ENCODE data around the gene CEP72.
A peak's percentile ranks its signal among the peaks of the same experiment; 100 is the strongest.
"Not testable (repeated sequence)": the region's sequence is repeated elsewhere in the genome, so short reads cannot be mapped to it uniquely, and the experiment has no call there.

The CEP72 gene, protein sequence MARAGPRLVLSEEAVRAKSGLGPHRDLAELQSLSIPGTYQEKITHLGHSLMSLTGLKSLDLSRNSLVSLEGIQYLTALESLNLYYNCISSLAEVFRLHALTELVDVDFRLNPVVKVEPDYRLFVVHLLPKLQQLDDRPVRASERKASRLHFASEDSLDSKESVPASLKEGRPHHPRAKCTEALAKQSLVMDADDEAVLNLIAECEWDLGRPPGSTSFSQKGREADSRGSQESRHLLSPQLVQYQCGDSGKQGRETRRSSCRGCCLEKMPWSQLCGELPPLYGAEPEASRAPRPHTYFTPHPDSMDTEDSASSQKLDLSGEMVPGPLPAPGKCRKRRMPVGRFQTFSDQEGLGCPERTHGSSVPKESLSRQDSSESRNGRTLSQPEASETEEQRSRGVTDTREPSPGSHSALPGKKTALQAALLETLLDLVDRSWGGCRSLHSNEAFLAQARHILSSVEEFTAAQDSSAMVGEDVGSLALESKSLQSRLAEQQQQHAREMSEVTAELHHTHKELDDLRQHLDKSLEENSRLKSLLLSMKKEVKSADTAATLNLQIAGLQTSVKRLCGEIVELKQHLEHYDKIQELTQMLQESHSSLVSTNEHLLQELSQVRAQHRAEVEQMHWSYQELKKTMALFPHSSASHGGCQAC

DNA sequence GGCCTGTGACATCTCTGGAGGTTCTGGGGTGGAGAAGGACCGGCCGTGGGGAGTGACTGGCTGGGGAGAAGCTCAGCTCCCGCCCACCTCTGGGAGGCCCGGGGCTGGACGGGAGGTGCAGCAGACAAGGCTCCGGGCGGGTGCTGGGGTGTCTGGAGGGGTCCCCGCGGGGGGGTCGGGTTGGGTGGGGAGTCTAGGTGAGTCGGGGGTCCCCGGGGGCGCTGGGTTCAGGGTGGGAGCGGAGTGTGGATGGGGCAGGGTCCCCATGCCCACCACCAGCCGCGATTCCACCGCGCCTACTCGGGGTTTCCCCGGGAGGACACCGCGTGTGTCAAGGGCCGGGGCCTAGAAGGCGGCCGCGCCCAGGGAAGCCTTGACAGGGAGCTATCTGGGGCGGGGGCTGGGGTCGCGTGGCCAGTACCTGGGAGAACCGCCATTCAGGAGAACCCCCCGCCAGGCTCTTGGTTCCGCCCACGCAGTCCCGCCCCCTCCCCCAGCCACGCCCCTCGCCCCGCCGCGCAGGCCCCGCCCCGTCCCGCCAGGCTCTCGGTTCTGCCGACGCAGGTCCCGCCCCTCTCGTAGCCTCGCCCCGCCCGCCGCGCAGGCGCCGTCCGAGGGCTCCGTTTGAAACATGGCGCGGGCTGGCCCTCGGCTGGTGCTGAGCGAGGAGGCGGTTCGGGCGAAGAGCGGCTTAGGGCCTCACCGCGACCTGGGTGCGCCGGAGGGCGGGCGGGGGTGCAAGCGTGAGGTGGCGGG, at the start of gene CEP72:
Gene CEP72 (plus strand): TSS at position 610 of the 756 bp plus-strand sequence. CDS start 22 bp downstream, at position 632.
- peak; percentile 81 for DNase-seq

DNA sequence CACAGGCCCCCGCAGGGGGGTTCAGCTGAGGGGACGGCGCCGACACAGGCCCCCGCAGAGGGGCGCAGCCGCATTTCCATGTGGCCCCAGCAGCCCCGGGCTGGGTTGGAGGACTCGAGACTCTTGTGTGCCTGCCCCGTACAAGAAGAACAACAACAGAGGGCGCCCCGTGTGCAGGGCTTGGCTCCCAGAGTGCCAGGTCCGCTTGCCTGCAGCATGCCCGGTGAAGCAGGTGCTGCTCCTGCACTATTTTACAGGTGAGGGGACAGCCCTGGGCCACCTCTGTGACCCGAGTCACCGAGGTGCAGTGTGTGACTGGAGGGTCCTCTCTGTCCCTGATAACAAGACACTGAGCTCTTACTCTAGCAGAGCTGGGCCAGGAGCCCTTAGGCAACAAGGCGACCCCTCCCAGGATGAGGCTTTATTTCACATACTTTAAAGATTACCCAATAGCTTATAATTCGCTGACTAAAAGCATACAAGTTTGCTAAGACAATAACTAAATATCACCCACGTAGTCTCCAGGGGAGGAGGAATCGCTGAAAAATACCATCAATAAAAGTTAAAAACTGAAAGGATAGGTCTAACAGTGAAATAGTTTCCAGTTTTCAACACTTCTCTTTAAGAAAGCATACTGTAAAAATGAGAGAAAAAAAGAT, 46.2 kb upstream of the CEP72 start:
- peak; percentile 16 for DNase-seq

DNA sequence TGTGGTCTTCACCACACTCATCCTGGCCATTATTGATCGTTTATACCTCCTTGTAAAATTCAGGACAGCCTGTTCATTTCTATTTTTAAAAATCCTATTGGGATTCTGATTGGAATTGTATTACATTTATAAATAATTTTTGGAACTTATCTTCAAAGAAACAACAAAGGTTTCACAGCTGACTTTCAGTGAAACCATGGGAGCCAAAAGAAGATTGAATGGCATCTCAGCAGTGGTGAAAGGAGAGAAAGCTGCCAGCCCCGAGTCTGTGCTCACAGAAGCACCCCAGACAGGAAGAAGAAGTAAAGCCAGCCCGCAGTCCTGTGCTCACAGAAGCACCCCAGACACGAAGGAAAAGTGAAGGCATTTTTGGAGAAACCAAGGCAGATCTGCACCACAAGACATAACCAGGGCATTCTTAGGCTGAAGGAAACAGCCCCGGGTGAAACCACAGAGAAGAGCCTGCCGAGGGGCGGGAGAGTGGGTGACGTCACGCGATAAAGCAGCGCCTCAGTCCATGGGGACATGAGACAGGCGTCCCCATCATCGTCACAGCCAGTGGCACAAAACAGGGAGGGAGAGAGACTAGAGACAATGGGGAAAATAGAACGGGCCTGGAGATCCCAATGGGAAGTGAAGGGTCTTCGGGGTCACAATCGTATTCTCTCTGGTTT, 45.4 kb upstream of the CEP72 start:
- no peak for DNase-seq

DNA sequence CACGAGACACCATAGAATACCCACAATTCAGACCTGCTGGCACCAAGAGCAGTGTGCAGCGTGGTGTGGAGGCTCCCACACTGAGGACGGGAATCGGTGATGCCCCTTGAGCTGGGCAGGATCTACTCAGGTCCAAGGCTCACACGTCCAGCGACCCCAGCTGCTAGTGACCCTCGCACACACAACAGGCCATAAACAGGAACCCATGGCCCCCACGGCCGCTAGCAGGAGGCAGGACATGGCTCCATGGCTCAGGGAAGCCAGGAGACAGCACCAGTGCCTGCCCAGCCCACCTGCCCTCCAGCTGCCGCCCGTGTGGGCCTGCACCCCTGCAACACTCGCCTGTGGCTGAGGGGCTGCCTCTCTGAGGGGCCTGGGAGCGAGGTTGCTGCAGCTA, 44.5 kb upstream of the CEP72 start:
- no peak for DNase-seq

DNA sequence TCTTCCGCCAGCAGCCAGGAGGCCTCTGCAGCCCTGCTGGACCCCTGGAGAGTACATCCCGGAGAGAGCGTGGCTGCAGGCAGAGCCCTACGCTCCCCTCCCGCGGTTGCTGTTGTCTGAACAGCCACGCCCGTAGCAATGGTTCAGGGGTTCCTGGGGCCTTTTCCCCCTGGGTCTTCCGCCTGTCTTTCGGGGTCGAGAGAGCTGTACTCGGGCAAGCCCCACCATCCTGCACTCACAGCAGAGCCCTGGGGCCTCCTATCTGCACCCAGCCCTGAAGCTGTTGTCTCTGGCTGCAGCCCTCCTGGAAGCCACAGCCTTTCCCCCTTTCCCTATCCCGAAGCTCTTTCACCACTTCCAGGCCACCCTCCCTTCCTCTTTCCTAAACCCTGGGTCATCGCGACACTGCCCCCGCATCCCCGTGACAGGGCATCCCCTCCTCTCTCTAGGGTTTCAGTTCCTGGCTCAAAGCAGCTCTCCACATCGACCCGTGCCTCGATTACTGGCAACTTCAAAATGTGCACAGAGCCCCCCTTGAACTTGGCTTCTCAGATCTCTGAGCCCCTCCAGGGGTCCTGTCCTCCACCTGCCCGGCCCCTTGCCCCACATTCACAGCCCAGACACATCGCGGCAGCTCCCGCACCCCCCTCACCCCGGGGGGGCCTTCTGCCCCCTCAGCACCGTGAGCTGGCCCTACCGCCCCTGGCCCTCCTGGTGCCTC, 43.9 kb upstream of the CEP72 start:
- DNase-seq, result no peak

DNA sequence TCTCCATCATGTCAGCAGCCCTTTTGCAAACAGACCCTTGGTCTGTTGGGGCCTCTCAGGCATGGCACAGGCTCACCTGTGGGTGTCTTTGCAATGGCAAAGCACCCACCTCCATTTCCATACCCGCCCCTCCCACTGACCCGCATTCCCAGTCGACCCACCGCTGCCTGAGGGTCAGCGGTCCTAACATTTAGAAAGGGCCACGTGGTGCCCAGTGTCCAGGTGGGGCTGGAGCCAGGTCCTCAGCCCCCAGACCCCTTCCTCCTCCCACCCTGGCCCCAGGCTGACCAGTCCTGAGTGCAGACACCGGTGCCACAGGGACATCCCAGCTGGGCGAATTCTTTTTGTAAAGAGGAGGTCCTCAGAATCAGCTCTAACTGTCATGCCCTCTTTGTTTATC, 43.3 kb upstream of the CEP72 start:
- no peak for DNase-seq

DNA sequence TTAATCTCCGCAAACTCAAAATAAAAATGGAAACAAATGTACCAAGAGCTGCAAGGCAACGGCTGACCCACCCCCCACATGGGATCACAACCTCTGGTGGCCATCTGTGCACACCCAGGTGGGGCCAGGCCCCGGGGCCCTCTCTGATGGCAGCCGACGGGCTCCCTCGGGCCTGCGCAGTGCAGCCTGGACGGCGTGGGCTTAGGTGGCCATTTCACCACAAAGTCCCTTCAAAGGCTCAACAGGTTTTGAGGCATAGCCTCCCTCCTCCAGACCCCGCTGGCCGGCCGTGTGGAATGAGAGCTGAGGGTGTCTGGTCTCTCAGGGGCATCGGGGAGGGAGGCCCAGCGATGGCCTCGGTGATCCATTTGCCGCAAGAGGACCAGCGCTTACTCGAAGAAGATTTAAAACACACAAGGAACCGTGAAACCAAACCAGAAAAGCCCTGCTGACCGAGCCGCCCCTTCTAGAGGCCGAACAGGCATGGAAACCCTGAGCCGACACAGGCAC, 42.7 kb upstream of the CEP72 start:
- DNase-seq, result no peak

DNA sequence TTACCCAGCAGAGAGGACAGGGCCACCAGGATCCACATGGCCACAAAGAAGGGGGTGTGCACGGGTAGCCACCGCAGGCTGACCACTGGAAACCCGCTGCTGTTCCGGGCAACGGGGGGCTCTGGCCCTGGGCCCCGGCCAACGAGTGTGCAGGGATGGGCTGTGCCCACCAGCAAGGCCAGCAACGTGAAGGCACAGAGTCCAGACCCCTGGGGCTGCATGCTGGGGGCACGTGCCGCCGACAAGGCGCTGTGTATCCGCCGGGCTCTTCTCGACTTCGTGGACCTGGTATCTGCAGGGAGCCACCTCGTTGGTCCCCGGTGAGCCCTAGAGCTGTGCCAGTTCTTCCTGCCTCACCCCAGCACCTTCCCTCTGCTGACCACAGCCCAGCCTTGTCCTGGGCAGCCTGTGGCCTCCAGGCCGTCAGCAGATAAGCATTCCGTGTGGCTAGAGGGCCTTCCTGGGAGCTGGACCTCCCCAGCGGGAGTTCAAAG, 42.2 kb upstream of the CEP72 start:
- no peak for DNase-seq

DNA sequence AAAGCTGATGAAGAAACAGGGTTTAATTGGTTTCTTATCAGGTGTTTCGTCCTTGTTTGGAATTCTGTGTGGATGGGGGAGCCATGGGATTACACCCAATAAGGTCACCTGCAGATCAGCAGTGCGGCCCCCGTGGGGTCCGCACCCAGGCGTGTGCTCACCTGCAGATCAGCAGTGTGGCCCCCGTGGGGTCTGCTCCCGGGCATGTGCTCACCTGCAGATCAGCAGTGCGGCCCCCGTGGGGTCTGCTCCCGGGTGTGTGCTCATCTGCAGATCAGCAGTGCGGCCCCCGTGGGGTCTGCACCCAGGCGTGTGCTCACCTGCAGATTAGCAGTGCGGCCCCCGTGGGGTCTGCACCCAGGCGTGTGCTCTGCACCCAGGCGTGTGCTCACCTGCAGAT, 41.7 kb upstream of the CEP72 start:
- no peak for DNase-seq

DNA sequence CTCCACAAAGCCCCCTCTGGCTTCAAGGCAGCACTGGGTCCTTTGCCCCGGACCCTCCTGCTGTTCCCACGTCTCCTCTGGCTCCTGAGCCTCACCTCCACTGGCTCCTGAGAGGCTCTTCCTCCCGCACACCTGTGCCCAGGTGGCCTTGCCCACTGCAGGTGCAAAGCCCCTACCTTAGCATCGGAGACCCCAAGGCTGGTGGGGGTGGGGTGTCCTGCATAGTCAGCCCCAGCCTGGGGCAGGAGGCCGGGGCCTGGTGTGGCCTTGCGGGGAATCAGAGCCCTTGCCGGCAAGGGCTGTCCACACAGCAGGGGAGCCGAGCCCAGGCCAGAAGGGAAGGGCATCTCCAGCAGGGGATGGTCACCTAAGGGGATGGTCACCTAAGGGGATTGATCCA, 41.3 kb upstream of the CEP72 start:
- DNase-seq, result no peak

DNA sequence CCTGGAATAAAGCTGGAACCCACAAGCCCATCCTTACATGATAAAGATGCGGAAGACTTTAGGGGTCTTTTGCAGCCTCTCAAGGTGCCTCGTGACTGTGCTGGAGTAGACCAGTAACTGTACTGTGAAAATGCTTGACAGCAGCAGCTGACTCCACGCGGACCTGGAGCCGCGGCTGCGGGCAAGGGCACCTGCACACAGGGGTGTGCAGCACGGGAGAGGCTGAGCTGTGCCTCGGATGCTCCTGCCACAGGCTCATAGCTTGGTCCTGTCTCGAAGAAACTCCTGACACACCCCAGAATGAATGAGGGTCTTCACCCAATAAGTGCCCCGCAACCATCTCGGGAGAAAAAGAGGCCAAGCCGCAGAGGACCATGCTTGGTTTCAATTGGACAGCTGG, 40.3 kb upstream of the CEP72 start:
- DNase-seq, result no peak

DNA sequence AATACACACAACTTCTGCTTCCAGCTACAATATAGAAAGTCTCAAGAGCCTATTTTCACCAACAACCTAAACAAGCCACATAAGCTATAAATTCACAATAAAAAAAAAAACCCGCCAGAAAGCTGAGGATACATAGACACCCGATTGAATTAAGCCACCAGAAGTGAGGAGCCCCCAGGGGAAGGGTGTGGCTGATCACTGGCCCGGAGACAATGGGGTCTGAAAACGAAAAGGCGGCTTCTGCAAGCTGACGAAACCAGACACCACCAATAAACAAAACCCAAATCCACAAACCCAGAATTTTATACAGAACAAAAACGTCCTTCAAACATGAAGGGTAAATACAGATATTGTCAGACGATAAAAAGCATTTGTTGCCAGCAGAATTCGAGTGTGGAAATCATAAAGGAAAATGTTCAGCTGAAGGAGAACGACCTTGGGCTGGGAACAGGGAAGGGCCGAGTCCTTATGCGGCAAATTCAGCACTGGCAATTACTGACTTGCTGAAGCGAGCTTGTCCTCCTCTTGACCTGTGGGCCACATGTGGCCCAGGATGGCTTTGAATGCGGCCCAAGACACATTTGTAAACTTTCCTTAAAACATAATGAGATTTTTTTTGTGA, 39.6 kb upstream of the CEP72 start:
- no peak for DNase-seq

DNA sequence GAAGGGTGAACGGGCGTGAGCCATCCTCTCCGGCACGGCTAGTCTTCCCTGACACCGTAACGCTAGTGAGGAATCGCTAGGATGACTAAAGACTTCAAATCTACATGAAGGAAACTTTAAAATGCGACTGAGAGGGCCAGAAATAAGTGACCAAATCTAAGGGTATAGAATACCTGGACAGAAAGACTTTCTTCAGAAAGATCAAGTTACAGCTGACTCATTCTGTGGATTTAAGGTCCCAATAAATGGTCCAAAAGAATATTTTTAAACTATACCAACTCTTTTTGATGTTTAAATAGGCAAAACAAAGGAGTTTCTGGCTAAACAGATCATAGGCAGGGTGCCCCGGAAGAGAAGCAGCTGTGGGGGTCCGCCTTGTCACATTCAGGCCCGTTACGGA, 38.9 kb upstream of the CEP72 start:
- no peak for DNase-seq

DNA sequence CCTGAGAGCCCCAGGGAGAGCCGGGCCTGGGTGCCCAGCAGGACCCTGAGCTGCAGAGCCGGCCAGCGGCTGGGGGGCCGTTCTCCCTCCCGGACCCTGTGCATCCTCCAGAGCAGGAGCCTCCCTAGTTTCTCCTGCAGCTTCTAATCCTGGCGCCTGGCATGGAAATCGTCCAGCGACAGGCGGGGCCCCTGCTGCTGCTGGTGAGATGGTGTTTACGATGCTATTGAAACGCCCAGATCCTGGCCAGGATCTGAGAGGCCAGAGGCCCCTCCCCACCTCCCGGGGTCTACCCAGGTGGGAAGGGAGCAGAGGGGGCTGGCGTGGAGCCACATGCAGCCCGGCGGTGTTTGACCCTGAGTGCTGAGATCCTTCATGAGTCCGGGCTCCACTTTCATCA, 38.2 kb upstream of the CEP72 start:
- DNase-seq, result no peak

DNA sequence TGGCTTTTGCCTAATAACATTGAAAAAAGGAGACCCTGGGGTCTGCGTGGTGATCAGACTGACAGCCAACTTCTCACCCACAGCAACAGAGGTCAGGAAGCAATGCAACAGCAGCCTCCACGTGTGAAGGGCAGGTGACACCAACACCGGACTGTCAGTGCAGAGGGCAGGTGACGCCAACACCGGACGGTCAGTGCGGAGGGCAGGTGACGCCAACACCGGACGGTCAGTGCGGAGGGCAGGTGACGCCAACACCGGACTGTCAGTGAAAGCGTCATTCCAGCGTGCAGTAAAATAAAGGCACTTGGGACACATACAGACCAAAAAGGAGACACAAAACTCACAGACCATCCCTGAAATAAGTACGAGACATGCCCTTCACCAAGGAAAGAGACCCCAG, 37.2 kb upstream of the CEP72 start:
- no peak for DNase-seq

DNA sequence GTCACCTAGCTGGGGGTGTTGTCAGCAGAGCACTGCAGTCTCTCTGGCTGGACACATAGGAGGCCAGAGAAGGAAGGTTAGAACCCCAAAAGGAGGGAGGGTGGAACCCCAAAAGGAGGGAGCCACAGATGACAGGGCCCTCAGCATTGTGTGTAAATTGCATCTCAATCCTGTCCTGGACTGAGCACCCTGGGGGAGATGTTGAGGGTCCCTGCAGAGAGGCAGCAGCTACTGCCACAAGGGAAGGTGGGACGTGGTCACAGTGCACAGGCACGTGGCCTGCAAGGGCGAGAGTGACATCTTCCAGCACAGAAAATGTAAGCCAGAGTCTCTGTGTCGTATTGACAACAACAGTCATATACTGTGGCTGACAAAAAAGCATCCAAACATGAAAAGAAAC, 36.5 kb upstream of the CEP72 start:
- DNase-seq, result no peak

DNA sequence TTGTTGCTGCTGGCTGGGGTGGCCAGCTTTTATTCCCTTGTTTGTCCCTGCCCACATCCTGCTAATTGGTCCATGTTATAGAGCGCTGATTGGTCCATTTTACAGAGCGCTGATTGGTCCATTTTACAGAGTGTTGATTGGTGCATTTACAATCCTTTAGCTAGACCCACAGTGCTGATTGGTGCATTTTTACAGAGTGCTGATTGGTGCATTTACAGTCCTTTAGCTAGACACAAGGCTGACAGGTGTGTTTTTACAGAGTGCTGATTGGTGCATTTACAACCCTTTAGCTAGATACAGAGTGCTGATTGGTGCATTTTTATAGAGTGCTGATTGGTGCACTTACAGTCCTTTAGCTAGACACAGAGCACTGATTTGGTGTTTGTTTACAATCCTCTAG, 34.9 kb upstream of the CEP72 start:
- DNase-seq, result not testable (repeated sequence)

DNA sequence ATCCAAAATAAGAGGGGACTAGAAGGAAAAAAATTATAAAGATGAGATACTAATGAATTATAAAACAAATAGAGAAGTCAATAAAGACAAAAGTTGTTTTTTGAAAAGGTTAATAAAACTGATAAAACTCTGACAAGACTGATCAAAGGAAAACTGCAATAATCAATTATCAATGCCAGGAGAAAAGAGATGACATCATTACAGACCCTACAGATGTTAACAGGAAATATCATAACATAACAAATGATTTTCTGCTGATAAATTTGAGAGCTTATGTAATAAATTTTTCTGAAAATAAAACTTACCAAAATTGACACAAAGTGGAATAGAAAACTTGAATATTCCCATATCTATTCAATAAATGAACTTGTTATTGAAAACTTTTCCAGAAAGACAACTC, 34.3 kb upstream of the CEP72 start:
- DNase-seq, result no peak

DNA sequence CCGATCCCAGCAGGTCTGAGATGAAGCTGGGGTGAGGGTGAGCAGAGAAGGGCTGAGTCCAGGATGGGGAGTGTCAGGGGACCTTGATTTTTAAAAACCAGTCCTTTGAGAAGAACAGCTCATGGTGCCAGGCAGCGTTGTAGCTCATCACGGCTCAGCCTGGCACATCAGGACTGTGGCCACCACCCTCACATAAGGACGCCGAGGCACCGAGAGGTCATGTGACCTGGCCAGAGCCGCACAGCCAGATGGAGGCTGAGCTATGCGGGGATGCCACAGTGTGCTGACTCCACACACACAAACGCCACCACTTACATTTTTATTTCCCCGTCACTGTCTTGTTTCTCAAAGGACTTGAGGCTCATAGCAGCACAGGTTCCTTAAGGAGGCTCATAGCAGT, 32.9 kb upstream of the CEP72 start:
- DNase-seq, result no peak

DNA sequence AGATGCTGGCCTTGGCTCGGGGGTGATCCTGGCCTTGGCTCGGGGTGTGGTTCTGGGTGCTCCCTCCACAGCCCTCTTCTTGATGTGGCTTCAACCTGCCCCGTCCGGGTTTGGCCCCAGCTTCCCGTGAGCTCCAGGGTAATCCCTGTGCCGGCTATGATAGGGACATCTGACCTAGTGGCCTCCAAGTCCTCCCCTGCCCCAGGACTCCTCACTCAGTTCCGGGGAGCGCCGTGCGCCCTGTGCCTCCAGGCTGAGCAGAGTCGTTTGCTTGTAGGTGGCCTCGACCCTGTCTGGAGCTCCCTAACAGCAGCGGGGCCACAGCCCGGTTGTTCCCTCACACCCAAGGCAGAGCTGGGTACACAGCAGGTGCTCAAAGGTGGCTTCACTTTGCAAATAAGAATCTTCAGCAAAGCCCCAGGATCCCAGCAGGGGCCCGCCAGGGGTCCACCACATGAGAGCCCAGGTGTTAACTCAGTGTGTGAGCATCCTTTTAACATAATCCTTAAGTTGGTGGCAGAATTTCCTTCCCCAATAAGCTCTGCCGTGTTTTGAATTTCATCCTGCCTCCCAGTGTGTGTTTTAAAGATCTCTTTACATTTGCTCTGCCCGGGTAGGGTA, 32.3 kb upstream of the CEP72 start:
- no peak for DNase-seq

DNA sequence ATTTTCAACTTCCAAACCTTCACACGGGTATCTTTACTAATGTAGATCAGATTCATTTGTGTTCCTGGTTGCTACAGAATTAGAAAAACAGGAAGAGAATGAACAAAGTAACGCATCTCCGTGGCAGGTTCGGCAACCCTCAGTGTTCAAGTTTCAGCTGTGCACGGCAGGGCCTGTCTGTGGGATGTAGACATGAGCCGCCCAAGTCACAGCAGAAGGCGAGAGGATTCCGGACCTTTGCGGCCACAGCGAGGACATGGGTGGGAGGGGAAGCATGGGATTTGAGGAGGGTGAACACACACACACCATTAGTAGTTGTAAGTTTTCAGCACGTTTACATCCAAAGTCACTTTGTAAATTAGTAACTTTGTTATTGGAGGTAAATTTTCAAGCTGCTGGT, 31.7 kb upstream of the CEP72 start:
- no peak for DNase-seq

All from fibroblast of upper back skin (primary cell).